Panc1 (cell line): Measurements from ENCODE around the gene MYBBP1A.
A peak's percentile ranks its signal among the peaks of the same experiment; 100 is the strongest.

ENCODE experiments used
- POLR2AphosphoS5 ChIP-seq: IDR thresholded peaks from 2 replicates; pipeline ENCODE4 v1.6.1; 2012; ENCODE audit warnings: mild to moderate bottlenecking, low read depth, low read length, moderate library complexity
- TF ChIP-seq, protein P1 (sequence below): fragments of 450-650 bp; IDR thresholded peaks from 2 replicates; pipeline ENCODE4 v1.5.1; 2017; ENCODE audit warnings: mild to moderate bottlenecking
- TF ChIP-seq, protein P2 (sequence below), 2 experiments: IDR thresholded peaks; 2 replicates each; pipeline ENCODE4 v1.6.1; 2011 to 2012; ENCODE audit warnings: low read depth in 2 of 2, control low read depth in 1 of 2, low read length in 1 of 2, mild to moderate bottlenecking in 1 of 2, moderate library complexity in 1 of 2; ENCODE audit not compliant: insufficient read depth in 1 of 2

DNA sequence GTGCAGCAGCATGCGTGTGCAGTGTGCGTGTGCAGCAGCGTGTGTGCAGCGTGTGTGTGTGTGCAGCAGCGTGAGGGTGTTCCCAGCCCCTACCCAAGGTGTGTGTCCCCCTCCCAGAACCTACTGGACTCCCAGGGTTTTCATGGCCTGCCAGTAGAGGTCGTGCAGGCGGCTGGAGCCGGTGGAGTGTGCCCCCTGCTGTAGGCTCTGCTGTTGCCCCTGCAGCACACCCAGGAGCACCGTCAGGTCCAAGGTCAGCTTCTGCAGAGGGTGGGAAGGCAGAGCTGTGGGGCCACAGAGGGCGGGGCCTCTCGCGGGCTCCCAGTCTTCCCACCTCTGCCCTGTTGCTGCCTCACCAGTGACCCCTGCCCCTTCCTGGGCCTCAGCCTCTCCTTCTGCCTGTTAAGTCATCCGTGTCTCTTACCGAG, 14.9 kb downstream of the MYBBP1A start:
- TF ChIP-seq, protein P1, sequence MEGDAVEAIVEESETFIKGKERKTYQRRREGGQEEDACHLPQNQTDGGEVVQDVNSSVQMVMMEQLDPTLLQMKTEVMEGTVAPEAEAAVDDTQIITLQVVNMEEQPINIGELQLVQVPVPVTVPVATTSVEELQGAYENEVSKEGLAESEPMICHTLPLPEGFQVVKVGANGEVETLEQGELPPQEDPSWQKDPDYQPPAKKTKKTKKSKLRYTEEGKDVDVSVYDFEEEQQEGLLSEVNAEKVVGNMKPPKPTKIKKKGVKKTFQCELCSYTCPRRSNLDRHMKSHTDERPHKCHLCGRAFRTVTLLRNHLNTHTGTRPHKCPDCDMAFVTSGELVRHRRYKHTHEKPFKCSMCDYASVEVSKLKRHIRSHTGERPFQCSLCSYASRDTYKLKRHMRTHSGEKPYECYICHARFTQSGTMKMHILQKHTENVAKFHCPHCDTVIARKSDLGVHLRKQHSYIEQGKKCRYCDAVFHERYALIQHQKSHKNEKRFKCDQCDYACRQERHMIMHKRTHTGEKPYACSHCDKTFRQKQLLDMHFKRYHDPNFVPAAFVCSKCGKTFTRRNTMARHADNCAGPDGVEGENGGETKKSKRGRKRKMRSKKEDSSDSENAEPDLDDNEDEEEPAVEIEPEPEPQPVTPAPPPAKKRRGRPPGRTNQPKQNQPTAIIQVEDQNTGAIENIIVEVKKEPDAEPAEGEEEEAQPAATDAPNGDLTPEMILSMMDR, result peak; percentile 71; the same call in 1 of the 2 replicates
- TF ChIP-seq, protein P2, sequence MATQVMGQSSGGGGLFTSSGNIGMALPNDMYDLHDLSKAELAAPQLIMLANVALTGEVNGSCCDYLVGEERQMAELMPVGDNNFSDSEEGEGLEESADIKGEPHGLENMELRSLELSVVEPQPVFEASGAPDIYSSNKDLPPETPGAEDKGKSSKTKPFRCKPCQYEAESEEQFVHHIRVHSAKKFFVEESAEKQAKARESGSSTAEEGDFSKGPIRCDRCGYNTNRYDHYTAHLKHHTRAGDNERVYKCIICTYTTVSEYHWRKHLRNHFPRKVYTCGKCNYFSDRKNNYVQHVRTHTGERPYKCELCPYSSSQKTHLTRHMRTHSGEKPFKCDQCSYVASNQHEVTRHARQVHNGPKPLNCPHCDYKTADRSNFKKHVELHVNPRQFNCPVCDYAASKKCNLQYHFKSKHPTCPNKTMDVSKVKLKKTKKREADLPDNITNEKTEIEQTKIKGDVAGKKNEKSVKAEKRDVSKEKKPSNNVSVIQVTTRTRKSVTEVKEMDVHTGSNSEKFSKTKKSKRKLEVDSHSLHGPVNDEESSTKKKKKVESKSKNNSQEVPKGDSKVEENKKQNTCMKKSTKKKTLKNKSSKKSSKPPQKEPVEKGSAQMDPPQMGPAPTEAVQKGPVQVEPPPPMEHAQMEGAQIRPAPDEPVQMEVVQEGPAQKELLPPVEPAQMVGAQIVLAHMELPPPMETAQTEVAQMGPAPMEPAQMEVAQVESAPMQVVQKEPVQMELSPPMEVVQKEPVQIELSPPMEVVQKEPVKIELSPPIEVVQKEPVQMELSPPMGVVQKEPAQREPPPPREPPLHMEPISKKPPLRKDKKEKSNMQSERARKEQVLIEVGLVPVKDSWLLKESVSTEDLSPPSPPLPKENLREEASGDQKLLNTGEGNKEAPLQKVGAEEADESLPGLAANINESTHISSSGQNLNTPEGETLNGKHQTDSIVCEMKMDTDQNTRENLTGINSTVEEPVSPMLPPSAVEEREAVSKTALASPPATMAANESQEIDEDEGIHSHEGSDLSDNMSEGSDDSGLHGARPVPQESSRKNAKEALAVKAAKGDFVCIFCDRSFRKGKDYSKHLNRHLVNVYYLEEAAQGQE (IDR thresholded peaks at IDR 0.05; ENCODE audit: insufficient read depth in 1 of 2, low read depth in 2 of 2, low read length in 1 of 2), result no peak
- no peak for TF ChIP-seq POLR2AphosphoS5
